Measurements from ENCODE around the gene DLG2.

Gene DLG2

GRCh38 chr11:84465040-84465439, 1162.1 kb downstream of the DLG2 start:
- no peak for DNase-seq (ENCODE audit: low read depth)

DNA sequence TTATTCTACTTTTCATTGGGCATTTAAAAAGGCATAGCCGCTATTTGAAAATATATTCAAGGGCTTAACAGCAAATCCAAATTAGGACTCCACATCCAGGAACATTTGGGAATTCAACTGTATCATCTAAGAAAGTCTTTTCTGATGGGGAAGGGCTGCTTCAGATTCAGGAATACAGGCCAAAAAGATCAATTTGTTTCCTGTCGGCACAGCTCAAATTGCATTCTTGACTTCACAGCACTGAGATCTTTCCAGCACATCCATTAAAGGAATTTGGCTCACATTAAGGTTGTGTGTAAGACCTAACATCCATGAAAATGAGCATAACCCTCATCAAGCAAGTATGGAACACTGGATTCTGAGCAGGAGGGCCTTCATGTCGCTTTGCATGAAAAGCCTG, 1171.5 kb downstream of the DLG2 start:
- no peak for DNase-seq (ENCODE audit: low read depth)

- DNase-seq (ENCODE audit: low read depth) = no peak
These were observed 1174.9 kb downstream of the DLG2 start for GRCh38 chr11:84452211-84452610.

DNA sequence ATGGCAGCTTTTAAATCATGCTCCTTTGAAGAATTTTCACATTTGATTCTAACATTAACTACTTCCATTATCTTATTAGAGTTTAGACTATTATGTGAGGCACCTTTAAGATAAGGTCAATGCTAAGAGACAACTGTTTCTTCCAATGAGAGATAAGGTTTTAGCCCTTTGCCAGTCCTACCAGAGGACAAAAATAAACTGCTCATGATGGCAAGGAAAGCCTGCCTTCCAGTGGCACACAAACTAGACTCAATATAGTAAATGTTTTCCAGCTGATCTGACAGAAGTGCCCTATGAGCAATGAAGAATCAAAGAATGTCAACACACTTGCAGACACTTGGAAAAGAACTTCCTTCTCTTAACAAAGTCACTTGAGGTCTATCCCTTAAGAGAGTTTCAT, 1188.6 kb downstream of the DLG2 start:
- DNase-seq (ENCODE audit: low read depth) = no peak

GRCh38 chr11:84437071-84437980, 1189.8 kb downstream of the DLG2 start:
- no peak for DNase-seq (ENCODE audit: low read depth)

DNA sequence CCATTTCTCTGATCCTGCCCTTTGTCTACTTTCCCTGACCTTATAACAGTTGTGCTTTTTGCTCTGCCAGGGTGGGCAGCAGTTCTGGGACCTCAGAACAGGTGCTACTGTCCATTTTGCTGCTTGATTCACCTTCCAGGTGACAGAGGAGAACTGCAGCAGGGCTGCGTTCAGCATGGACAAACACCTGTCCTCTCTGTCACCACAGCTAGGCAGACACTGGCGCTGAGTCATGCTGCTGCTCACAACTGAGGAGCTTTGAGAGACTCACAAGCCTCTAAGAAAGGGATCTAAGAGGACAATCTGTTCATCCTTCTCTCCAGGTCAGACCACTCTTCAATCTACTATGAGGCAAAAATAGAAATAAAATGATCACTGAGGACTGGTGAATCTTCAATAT, 1196.5 kb downstream of the DLG2 start:
- DNase-seq (ENCODE audit: low read depth) = no peak

DNA sequence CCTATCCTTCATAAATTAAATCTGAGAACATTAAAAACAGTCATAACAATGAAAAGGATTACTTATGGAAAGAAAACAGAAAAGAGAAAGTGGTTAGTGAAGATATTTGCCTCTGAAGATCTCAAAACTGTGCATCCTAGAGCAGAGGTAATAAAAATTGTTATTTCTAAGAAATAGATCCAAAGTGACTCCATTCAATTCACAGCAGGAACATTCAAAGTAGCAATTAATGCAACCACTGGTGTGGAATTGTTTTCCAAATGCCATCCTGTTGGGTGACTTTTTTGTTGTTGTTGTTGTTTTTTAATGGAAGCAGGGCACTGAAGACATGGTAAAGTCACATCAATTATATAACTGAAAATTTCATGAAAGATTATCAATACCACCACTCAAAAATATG, 1201.5 kb downstream of the DLG2 start:
- no peak for DNase-seq (ENCODE audit: low read depth)

DNA sequence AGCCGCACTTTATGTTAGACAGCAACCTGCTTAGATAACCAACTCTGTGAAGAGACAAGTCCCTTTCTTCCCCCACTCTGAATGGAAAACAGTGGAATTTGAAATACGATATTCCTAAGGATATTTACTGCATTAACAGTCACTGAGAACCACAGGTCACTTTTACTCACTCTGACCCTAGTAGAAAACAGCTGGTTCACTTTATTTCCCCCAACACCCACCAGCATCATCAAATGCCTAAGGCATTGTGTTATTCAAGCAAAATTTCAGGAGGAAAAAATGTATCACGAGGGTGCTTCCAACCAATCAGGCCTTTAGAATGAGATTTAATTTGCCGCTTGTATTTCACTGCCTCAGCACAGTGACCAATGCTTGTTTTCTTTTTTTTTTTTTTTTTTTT, 1206.9 kb downstream of the DLG2 start:
- no peak for DNase-seq (ENCODE audit: low read depth)

DNA sequence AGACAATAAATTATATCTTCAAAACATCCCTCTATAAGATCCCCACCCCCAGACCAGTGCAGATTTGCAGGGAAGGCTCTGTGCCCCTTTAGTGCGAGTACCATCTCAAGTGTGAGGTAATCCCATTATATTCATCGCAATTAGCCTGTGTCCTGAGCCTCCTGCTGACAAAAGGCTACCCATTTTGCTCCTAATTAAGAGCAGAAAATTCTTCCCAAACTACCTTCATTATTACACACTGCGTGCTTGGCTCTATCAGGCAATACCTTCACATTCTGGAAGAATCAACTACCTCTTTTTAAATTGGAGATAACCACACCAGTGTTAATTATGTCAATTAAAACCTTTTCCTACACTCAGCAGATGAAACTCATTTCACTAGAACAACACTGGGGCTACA, 1207.5 kb downstream of the DLG2 start:
- DNase-seq (ENCODE audit: low read depth) = no peak

GRCh38 chr11:84414920-84415319, 1212.2 kb downstream of the DLG2 start:
- DNase-seq (ENCODE audit: low read depth) = no peak

DNA sequence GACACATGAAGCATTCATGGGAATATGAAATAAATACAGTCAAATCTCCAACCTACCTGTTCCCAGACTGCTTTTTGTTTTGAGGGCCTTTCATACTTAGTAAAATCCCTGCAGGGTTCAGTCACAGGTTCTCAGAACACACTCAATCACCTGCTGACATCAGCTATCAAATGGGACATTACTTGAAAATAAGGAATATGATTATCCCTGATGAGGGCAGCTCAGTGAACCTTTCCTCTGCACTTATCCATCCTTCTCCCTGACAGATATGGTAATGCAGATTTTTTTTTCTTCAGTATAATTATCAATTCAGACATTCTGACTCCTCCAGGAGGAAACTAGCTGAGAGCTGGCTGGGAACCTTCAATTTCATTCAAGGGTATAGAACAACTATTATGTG, 1213.6 kb downstream of the DLG2 start:
- DNase-seq (ENCODE audit: low read depth) = no peak

DNA sequence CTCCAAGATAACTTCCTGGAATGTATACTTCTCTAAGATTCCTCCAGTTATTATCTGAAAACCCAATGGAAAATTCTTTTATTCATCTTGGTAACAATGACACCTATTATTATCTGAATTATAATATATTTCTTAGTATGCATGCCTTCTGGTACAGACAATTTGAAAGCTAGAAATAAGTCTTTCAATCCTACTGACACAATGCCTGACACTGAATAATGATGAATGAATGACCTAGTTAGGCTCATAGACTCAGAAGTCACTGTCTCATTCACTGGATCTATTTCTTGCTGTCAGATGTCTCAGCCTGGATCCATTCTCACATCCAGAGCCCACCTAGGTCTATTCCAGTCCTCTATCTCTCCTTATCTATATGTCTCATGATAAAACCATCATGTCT, 1214.3 kb downstream of the DLG2 start:
- DNase-seq (ENCODE audit: low read depth) = no peak

GRCh38 chr11:84408946-84409411, 1218.2 kb downstream of the DLG2 start:
- DNase-seq (ENCODE audit: low read depth) = no peak

DNA sequence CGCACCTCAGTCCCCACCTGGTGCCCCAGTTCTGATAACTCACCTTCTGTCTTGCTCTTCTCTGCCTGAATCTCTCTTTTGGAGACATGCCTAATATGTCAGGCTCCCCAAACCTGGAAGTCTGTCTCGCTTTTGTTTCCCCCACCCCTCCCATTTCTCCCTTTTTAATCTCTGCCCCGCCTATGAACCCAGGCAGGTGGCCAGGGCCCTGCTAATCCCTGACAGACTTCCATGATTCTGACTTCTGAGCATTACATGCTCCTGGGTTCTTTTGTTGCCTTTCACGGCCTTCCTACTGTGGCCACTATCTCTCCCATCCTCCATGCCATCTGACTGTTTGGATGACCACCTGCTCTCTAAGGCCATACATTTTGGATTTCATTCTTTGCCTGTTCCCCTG, 1220.1 kb downstream of the DLG2 start:
- no peak for DNase-seq (ENCODE audit: low read depth)

- DNase-seq (ENCODE audit: low read depth) = no peak
These were observed 1229.0 kb downstream of the DLG2 start for GRCh38 chr11:84398017-84398626.

- no peak for DNase-seq (ENCODE audit: low read depth)
These were observed 1230.6 kb downstream of the DLG2 start for GRCh38 chr11:84396521-84396920.

DNA sequence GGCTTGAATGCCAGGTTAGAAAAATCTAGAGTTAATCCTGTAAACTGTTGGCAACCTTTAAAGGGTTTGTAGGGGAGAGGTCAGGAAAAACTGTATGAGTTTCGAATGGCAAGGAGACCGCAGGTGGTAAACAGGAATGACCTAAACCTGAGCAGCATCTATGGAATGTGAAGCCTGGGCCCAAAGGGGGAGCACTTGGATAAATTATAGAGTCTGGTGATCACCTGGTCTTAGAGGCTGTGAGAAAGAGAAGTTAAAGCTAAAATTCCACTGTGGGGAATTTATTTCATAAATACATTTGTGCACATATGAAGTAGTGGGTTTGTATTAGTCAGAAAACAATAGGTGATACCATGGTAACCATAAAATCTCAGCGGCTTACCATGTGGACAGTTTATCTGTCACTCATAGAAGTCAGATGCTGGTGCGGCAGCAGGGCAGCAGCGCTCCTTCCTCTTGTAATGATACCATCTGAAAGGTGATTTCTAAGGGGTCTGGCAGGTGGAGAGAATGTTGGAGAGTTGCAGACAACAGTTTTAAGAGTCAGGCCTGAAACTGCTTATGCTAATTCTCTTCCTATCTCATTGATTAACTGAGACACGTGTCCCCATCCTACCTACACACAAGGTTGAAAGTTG, 1236.6 kb downstream of the DLG2 start:
- no peak for DNase-seq (ENCODE audit: low read depth)

DNA sequence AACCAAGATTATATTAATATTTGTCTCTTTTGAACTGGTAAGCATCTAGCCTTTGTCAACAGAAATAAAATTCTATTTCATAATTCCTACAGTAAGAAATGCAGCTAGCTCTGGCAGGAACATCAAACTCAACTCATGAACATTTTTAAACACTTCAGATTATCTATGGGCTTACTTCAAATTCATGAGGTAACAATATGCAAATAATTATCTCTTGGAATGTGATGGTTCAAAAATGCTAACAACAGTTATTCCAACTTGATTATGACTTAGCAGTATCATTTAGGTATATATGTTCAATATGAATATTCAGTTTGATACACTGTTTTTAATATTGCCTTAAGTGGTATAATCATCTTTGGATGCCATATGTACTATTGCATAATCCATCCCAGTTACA, 1237.4 kb downstream of the DLG2 start:
- no peak for DNase-seq (ENCODE audit: low read depth)

DNA sequence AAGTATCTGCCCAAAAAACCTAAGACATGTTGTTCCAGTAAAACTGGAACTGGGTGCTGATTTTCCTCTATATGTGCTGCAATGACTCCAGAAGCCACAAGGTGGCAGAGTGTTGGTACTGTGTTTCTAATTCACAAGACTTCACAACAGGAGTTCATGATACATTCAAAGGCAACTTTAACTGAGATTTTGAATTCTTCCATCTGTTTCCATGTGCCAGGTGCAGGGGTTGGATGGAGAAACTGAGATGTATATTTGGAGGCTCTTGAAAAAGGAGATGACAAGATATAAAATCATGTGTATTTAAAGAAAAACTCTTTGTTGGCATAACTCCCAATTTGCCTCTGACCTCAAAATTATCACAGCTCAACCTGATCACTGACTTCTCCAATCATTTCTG, 1242.4 kb downstream of the DLG2 start:
- no peak for DNase-seq (ENCODE audit: low read depth)

GRCh38 chr11:84383576-84383975, 1243.6 kb downstream of the DLG2 start:
- DNase-seq (ENCODE audit: low read depth) = no peak

GRCh38 chr11:84381666-84382065, 1245.5 kb downstream of the DLG2 start:
- no peak for DNase-seq (ENCODE audit: low read depth)

DNA sequence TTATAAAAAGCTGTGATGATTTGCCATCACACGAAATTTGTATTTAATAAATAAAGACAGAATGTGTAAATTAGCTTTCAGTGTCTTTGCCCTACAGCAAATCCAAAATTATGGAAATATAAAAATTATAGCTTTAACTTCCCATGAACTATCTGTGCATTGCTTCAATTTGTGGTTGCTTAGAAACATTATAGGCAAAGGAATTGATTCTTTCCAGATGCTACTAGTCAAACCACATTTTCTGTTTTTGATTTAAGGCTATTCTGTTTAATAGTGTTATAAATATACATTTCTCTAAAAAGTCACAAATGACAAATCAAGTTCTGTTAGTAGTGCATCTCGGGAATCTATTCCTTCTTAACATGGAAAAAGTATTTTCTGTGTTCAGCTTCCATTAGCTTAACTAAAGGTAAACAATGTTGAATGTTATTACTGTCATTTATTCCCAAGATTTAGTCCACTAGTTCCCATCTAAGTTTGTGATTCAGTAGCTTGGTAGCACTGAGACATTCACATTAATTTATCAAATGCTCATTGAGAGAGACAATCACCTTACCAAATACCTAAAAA, 1254.7 kb downstream of the DLG2 start:
- no peak for DNase-seq (ENCODE audit: low read depth)

DNA sequence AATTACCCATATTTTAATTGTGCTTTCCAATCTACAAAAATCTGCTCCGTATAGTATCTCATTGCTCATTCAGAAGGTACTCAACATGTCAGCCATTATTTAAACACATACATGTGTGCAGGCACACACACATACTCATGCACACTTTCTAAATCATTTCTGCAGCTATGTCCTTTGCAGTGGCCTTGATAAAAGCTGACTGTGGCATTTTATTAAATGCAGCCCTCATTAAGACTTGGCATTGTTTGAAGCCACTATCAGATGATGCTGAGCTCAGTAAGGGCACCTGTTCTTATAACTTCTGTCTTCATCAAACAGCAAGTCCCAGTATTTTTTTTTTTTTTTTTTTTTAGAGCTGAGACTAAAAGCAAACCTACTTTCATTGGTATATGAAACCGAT, 1269.1 kb downstream of the DLG2 start:
- no peak for DNase-seq (ENCODE audit: low read depth)

Measured in activated gamma-delta T cell treated with anti-CD3 and anti-CD28 coated beads, Interleukin-2, amount 50 U/mL, for 16 hours (primary cell).